ENCODE data around the gene GIMAP8.
"Not testable (repeated sequence)": the region's sequence is repeated elsewhere in the genome, so short reads cannot be mapped to it uniquely, and the experiment has no call there.

GIMAP8 gene

DNA sequence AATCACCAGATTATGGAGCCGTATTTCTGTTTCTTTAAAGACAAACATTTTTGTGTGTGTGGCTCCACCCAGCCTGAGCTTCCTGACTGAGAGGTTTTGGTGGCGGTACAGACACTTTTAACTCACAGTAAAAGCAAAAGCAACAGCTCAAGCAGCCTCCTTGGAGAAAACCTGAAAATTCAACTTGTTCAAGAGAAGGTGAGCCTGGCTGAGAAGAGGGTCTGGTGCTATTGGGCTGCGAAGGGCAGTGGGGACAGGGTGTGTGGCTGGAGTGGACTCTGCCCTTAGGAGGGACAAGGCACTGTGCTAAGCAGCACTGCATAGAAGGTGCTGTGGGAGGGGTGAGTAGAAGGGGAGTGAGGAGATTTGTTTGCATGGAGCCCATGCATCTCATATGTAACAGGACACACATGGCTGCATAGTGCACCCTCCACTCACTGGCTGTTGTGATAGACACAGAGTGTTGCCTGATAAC lies 64.4 kb downstream of the GIMAP8 start, which contains the start of gene GIMAP7:
TSS of gene GIMAP7 (plus strand) at position 125 of the 475 bp plus-strand sequence. CDS start 5,103 bp downstream, outside the sequence.
- peak; percentile 42 for DNase-seq (ENCODE audit: low read depth)

DNA sequence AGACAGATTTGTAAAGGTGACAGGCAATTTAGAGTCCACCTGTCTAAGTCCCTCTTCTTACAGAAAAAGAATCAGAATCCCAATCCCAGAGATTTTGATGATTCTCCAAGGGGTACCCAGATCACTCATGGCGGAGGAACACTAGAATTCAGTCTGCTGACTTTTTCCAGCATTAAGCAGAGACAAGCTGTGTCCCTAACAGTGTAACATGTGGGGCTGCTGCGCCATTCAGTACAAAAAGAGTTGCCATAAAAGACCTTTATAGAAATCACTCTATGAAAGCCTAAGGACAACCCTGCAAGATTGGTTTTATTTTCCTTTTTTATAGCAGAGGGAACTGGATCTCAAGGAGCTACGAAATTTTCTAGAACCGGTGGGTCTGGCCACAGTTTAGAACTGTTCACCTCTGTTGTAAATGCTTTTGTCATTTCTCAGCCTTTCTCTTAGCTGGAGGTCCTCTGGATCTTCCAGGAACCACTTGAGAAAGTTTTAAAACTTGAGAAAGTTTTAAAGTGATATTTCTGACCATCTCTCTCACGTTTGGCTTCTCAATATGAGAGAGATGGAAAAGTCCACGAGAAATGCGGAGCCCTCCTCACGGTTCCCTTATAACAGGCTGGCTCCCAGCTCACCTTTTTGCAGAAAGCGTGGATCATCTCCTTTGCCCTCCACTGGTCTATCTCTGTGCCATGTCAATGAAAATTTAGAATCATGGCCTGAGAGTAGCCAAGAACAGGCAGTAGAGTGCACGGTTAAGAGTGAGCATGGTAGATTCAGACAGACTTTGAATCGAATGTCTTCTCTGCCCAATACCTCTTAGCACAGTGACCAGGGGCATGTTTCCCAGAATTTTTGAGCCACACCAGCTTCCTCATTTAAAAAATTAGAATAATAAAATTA lies 65.1 kb downstream of the GIMAP8 start:
- no peak for DNase-seq (ENCODE audit: low read depth)

DNA sequence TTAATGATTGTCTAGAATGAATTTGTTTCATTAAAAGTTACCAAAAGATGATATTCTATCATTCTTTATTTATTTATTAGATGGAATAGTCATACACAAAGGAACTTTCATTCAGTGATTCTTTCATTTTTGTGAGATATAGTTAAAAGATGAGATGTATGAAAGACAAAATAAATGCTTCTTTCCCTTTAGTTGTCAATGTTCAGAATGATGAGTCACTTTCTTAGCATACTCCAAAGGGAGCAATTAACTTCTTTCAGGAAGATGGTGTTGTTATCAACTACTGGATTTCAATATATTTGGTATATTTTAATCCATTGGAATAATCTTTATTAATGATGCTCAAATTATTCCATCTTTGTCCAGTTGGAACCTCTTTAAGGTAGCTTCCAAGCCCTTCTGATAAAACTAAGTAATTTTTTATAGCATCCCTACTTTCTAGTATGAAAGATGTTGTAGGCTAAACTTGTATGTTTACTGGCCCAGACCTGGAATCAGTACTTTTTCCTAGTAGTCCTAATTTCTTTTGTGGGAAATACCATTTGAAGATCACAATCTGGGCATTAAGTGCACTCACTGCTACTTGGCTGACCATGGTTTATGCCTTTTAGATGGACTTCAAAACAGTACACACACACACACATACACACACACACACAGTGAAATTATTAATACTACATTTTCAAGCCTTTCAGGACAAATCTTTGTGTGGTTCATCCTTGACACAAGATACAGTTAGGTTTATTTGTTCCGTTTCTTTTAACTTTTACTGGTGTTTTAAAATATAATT lies 66.7 kb downstream of the GIMAP8 start:
- no peak for DNase-seq (ENCODE audit: low read depth)

DNA sequence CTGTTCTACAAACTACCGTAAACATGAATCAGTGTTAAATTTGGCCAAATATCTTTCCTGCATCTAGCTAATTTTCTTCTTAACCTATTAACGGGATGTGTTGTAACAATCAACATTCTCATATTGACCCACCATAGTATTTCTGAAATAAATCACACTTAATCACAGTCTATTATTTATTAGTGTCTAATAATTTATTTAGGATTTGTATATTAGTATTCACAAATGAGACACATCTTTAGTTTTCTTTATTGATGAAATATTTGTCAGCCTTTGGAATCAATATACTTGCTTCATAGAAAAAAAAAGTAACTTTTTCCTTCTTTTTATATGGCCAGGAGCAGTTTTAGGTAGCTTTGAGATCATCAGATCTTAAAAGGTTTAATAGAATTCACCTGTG lies 68.9 kb downstream of the GIMAP8 start:
- DNase-seq (ENCODE audit: low read depth): no peak

DNA sequence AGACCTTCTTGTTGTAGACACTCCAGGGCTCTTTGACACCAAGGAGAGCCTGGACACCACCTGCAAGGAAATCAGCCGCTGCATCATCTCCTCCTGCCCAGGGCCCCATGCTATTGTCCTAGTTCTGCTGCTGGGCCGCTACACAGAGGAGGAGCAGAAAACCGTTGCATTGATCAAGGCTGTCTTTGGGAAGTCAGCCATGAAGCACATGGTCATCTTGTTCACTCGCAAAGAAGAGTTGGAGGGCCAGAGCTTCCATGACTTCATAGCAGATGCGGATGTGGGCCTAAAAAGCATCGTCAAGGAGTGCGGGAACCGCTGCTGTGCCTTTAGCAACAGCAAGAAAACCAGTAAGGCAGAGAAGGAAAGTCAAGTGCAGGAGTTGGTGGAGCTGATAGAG lies 69.7 kb downstream of the GIMAP8 start:
- no peak for DNase-seq (ENCODE audit: low read depth)

DNA sequence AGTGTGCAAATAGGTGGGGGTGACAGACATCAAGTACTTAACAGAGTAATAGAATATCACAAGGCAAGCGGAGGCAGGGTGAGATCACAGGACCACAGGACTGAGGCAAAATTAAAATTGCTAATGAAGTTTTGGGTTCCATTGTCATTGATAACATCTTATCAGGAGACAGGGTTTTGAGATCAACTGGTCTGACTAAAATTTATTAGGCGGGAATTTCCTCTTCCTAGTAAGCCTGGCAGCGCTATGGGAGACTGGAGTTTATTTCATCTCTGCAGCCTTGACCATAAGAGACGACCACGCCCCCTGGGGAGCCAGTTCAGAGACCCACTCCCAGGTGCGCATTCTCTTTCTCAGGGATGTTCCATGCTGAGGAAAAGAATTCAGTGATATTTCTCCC lies 72.5 kb downstream of the GIMAP8 start:
- not testable (repeated sequence) for DNase-seq (ENCODE audit: low read depth)

DNA sequence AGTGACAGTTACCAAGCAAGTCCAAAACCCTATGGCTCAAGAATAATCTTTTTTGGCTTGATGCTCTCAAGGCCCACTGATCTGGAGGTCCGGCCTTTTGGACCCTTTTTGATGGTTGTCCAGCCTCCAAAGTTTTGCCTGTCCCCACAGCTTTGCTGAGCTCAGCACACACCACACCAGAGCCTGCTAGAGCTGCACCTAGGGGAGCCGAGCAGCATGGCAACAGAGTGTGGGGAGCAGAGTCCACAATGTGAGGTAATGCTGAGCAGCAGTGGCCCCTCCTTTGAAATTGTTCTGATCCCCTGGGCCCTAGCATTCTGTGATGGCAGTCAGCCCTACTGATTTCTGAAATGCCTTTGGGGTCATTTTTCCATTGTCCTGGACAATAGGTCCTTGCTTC lies 73.6 kb downstream of the GIMAP8 start:
- DNase-seq (ENCODE audit: low read depth): no peak
